ENCODE measurements around the gene MED27.
A peak's percentile ranks its signal among the peaks of the same experiment; 100 is the strongest.

MED27 gene

DNA sequence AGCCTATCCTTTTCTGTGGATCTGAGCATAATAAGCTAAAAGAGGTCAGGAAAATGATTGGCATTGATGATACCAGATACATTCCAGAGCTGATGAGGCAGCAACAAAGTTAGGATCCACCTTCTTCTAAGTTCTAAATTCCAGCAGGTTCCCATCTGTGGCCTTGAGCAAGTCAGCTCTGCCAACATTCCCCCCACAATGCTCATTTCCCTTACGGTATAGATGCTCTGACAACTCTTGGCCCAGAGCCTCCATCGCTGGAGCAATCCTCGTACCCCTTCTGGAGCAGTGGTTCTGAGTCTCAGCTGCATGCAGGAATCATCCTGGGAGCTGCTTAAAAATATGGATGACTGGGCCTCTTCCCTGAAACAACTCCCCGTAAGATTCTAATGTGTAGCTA lies 78.1 kb downstream of the MED27 start:
- H3K27ac ChIP-seq = no peak overlapping the region
- no peak for TF ChIP-seq CTCF (conservative IDR thresholded peaks at IDR 0.05)

DNA sequence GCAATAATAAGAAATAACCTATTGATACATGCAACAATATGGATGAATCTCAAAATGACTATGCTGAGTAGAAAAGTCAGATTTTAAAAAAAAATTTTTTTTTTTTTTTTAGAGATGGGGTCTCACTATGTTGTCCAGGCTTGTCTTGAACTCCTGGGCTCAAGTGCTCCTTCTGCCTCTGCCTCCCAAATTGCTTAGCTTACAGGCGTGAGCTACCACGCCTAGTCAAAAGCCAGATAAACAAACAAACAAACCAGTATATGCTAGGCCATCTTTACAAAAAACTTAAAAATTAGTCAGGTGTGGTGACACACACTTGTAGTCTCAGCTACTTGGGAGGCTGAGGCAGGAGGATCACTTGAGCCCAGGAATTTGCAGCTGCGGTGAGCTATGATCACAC lies 79.0 kb downstream of the MED27 start:
- no peak overlapping the region for H3K27ac ChIP-seq
- TF ChIP-seq CTCF (conservative IDR thresholded peaks at IDR 0.05) = no peak

- H3K27ac ChIP-seq = no peak overlapping the region
- TF ChIP-seq CTCF (conservative IDR thresholded peaks at IDR 0.05) = no peak
Measured at GRCh38 chr9:131999692-132000551, 79.7 kb downstream of the MED27 start.

DNA sequence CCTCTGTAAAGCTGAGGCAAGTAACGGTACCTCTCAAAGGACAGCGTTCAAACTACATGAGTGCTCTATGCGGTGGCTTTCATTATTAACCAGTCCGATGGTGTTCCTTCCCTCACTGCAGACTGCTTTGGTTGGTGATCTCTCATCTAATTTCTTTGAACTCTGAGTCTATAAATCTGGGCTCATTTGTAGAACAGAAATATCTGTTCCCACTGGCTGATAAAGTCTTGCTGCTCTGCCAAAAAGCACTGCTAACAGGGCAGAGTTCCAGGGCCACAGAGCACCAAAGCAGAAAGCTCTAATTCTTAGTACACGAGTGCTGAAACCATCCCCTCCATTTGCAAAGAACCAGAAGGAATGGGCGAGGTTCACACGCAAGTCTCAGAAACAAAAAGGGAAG lies 81.9 kb downstream of the MED27 start:
- no peak for TF ChIP-seq CTCF (conservative IDR thresholded peaks at IDR 0.05)
- peak overlapping the region; percentile 59 for H3K27ac ChIP-seq

GRCh38 chr9:131997076-131997475 lies 82.6 kb downstream of the MED27 start:
- peak overlapping the region; percentile 59 for H3K27ac ChIP-seq
- no peak for TF ChIP-seq CTCF (conservative IDR thresholded peaks at IDR 0.05)

- TF ChIP-seq CTCF (conservative IDR thresholded peaks at IDR 0.05) = no peak
Measured at GRCh38 chr9:131995382-131995781, 84.3 kb downstream of the MED27 start.

GRCh38 chr9:131994364-131995125 lies 85.1 kb downstream of the MED27 start:
- H3K27ac ChIP-seq = no peak overlapping the region
- no peak for TF ChIP-seq CTCF (conservative IDR thresholded peaks at IDR 0.05)

More at GRCh38 chr9:131995382-131995781, 84.3 kb downstream of the MED27 start:
- no peak overlapping the region for H3K27ac ChIP-seq
